ENCODE results near the gene NAPEPLD.
"Not testable (repeated sequence)": the region's sequence is repeated elsewhere in the genome, so short reads cannot be mapped to it uniquely, and the experiment has no call there.

NAPEPLD gene

DNA sequence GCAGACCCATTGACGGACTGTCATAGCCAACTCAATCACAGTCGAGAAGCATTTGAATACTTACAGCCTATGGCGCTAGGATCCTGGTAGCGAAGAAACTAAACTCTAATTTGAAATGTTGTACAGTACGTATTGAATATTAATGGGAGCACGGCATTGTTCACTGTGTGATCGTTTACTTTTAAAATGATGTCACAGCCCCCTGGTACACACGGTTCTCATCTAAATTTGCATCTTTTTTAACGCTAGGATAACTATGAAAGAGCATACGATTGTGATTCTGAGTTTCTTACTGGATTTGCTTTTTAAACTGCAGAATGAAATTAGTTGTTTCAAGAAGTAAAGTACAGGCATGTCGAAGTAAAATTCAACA is 895 bp upstream of the NAPEPLD start:
- TF ChIP-seq, protein P1, sequence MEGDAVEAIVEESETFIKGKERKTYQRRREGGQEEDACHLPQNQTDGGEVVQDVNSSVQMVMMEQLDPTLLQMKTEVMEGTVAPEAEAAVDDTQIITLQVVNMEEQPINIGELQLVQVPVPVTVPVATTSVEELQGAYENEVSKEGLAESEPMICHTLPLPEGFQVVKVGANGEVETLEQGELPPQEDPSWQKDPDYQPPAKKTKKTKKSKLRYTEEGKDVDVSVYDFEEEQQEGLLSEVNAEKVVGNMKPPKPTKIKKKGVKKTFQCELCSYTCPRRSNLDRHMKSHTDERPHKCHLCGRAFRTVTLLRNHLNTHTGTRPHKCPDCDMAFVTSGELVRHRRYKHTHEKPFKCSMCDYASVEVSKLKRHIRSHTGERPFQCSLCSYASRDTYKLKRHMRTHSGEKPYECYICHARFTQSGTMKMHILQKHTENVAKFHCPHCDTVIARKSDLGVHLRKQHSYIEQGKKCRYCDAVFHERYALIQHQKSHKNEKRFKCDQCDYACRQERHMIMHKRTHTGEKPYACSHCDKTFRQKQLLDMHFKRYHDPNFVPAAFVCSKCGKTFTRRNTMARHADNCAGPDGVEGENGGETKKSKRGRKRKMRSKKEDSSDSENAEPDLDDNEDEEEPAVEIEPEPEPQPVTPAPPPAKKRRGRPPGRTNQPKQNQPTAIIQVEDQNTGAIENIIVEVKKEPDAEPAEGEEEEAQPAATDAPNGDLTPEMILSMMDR (IDR thresholded peaks at IDR 0.05), result no peak
- peak overlapping the region; percentile 96 for H2AFZ ChIP-seq
- no peaks in the 10 kb centered on the region for H3K36me3 ChIP-seq (ENCODE audit: control insufficient read depth, insufficient read depth, low read length)
- peaks cover 4% of the 10 kb centered on the region for H3K4me1 ChIP-seq
- no peaks in the 10 kb centered on the region for H3K27me3 ChIP-seq (ENCODE audit: control insufficient read depth, insufficient read depth, low read length)
- H3K9ac ChIP-seq, result no peak overlapping the region
- no peaks in the 10 kb centered on the region for H3K79me2 ChIP-seq
- H3K4me2 ChIP-seq (ENCODE audit: low read length), result peak overlapping the region; percentile 68
- peak overlapping the region; percentile 76 for H3K4me3 ChIP-seq (ENCODE audit: low read depth, low read length)
- H3K9me3 ChIP-seq (ENCODE audit: control insufficient read depth, low read length), result no peaks in the 10 kb centered on the region
- peak overlapping the region; percentile 89 for H3K27ac ChIP-seq

DNA sequence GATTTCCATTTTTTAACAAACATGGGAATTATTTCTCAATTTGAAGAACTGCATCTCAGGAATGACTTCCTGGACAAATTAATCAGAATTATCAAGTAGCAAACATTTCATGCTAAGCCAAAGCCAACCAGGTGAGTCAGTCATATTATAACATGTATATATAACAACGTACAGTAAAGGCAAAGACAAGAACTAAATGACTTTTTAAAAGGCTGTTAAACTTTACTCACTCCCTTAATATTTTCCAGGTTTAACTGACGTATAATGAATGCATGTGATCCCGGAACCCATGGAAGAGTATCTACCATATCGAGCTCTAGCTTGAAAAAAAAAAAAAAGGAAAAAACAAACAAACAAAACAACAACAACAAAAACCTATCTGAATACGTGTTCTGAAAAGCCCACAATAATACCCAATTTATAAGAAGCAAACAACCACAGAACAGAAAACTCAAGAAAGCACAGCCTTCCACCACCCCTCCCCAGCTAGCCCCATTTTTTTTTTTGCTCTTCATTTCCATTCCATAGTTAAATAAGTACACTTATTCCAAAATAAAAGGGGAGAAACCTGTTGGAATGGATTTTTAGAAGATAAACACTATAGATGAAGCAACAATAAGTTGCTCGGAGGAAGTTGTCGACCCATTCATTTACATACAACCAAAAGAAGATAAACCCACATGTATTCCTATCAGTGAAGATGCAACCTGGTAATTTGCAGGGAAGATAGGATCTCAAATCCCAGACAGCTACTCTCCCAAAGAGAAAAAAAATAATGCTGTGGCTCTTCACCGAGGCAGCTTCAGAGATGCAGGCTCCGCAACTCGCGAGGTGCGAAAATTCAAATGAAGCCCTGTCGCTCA is 537 bp downstream of the NAPEPLD start:
- Histone ChIP-seq H2AFZ (peak overlapping the region; percentile 96), H3K27me3 (ENCODE audit: control insufficient read depth, insufficient read depth, low read length) (no peaks in the 10 kb centered on the region), H3K4me2 (ENCODE audit: low read length) (peak overlapping the region; percentile 68), H3K4me1 (peaks cover 4% of the 10 kb centered on the region), H3K36me3 (ENCODE audit: control insufficient read depth, insufficient read depth, low read length) (no peaks in the 10 kb centered on the region), H3K9ac (peak overlapping the region; percentile 8), H3K9me3 (ENCODE audit: control insufficient read depth, low read length) (no peaks in the 10 kb centered on the region), H3K4me3 (ENCODE audit: low read depth, low read length) (peak overlapping the region; percentile 76), H3K79me2 (no peaks in the 10 kb centered on the region), H3K27ac (peak overlapping the region; percentile 89)
- TF ChIP-seq, protein P1 (IDR thresholded peaks at IDR 0.05), result no peak

DNA sequence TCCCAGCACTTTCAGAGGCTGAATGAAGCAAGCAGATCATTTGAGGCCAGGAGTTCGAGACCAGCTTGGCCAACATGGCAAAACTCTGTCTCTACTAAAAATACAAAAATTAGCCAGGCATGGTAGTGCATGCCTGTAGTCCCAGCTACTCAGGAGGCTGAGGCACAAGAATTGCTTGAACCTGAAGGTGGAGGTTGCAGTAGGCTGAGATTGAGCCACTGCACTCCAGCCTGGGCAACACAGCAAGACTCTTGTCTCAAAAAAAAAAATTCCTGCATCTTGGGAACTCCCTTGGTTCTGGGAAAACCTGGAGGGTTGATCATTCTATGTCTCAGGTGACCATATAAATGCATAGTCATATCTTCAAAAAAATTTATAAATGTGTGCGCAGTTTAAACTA is 4.1 kb downstream of the NAPEPLD start:
- H3K4me3 ChIP-seq (ENCODE audit: low read depth, low read length); H3K9me3 ChIP-seq (ENCODE audit: control insufficient read depth, low read length); H3K79me2 ChIP-seq; H3K27me3 ChIP-seq (ENCODE audit: control insufficient read depth, insufficient read depth, low read length); H3K27ac ChIP-seq; H3K9ac ChIP-seq; H3K4me2 ChIP-seq (ENCODE audit: low read length); H2AFZ ChIP-seq; H3K36me3 ChIP-seq (ENCODE audit: control insufficient read depth, insufficient read depth, low read length); H3K4me1 ChIP-seq: not testable (repeated sequence)

DNA sequence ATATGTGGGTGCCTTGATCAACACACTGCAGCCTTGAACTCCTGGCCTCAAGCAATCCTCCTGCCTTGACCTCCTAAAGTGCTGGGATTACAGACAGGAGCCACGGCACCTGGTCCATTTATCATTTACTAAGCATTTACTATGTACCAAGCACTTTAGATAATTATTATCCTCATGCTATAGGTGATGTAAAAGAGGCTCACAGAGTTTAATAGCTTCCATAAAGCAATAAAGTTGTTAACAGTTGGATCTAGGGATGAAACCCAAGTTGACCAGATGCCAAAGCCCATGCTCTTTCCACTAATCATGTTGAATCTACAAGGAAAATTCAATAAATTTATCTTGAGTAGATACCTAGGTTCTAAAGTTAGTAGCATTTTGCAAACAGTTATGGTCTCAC is 5.0 kb downstream of the NAPEPLD start:
- no peak overlapping the region for H2AFZ ChIP-seq
- H3K27ac ChIP-seq, result no peak overlapping the region
- no peak overlapping the region for H3K9ac ChIP-seq
- no peaks in the 10 kb centered on the region for H3K9me3 ChIP-seq (ENCODE audit: control insufficient read depth, low read length)
- H3K79me2 ChIP-seq, result no peaks in the 10 kb centered on the region
- H3K4me3 ChIP-seq (ENCODE audit: low read depth, low read length), result no peak overlapping the region
- H3K27me3 ChIP-seq (ENCODE audit: control insufficient read depth, insufficient read depth, low read length), result no peaks in the 10 kb centered on the region
- no peak overlapping the region for H3K4me2 ChIP-seq (ENCODE audit: low read length)
- TF ChIP-seq, protein P1 (IDR thresholded peaks at IDR 0.05), result no peak
- peaks cover 4% of the 10 kb centered on the region for H3K4me1 ChIP-seq
- no peaks in the 10 kb centered on the region for H3K36me3 ChIP-seq (ENCODE audit: control insufficient read depth, insufficient read depth, low read length)

DNA sequence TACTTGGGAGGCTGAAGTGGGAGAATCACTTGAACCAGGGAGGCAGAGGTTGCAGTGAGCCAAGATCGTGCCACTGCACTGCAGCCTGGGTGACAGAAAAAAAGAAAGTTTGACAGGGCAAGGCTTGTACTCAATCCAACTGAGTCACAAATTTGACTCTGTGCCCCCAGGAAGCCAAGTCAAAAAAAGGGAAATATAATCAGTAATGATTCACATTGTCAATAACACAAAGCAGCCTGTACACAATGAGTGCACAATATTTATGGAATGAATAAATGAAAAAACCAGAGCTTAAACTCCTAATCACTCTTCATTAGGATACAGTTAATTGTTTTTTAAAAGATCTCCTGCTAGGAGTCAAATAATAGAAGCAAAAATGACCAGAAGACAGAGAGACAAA is 6.4 kb downstream of the NAPEPLD start:
- no peak overlapping the region for H3K27ac ChIP-seq
- no peak overlapping the region for H3K9ac ChIP-seq
- TF ChIP-seq, protein P1 (IDR thresholded peaks at IDR 0.05), result no peak
- H3K27me3 ChIP-seq (ENCODE audit: control insufficient read depth, insufficient read depth, low read length), result no peaks in the 10 kb centered on the region
- no peak overlapping the region for H3K4me3 ChIP-seq (ENCODE audit: low read depth, low read length)
- no peaks in the 10 kb centered on the region for H3K79me2 ChIP-seq
- H3K36me3 ChIP-seq (ENCODE audit: control insufficient read depth, insufficient read depth, low read length), result no peaks in the 10 kb centered on the region
- no peaks in the 10 kb centered on the region for H3K9me3 ChIP-seq (ENCODE audit: control insufficient read depth, low read length)
- H3K4me2 ChIP-seq (ENCODE audit: low read length), result no peak overlapping the region
- no peak overlapping the region for H2AFZ ChIP-seq
- H3K4me1 ChIP-seq, result peaks cover 4% of the 10 kb centered on the region

Data from parathyroid adenoma (tissue), 2 donors.